GM23248 (cell line): ENCODE data around the gene TAF1D. TPM values are rescaled to one million over a fixed set of nuclear protein-coding genes. Genes with fewer than 3 reads are reported as not detected.

Experiments
- DNase-seq: peaks from one replicate; pipeline ENCODE4 v3.0.0-alpha.2; 2015
- H2AFZ ChIP-seq: fragments of 200-600 bp; sonication (generic); 2 replicates; pipeline ENCODE4 v1.6.1; 2016; ENCODE audit warnings: antibody characterized with exemption
- H3F3A ChIP-seq: fragments of 200-600 bp; sonication (generic); 2 replicates; pipeline ENCODE4 v1.6.1; 2016; ENCODE audit warnings: mild to moderate bottlenecking, antibody characterized with exemption, mixed run types; ENCODE audit not compliant: insufficient read depth
- H3K27ac ChIP-seq: fragments of 200-600 bp; sonication (generic); 2 replicates; pipeline ENCODE4 v1.5.1; 2016; ENCODE audit warnings: mild to moderate bottlenecking
- H3K27me3 ChIP-seq: fragments of 200-600 bp; sonication (generic); replicated peaks from 2 replicates; pipeline ENCODE4 v1.6.1; 2016; ENCODE audit warnings: mild to moderate bottlenecking; ENCODE audit not compliant: insufficient read depth
- H3K36me3 ChIP-seq: fragments of 200-600 bp; sonication (generic); 2 replicates; pipeline ENCODE4 v1.6.1; 2016; ENCODE audit warnings: low read depth, mild to moderate bottlenecking
- H3K4me1 ChIP-seq: fragments of 200-600 bp; sonication (generic); 2 replicates; pipeline ENCODE4 v1.6.1; 2016; ENCODE audit warnings: mild to moderate bottlenecking; ENCODE audit not compliant: insufficient read depth
- H3K4me2 ChIP-seq: fragments of 200-600 bp; sonication (generic); one replicate; pipeline ENCODE4 v1.6.1; 2016; ENCODE audit warnings: mild to moderate bottlenecking; ENCODE audit not compliant: unreplicated experiment
- H3K4me3 ChIP-seq: fragments of 200-600 bp; sonication (generic); 2 replicates; pipeline ENCODE4 v1.5.1; 2016; ENCODE audit warnings: mild to moderate bottlenecking
- H3K79me2 ChIP-seq: fragments of 200-600 bp; sonication (generic); 2 replicates; pipeline ENCODE4 v1.6.1; 2016; ENCODE audit warnings: mild to moderate bottlenecking; ENCODE audit not compliant: insufficient read depth
- H3K9ac ChIP-seq: fragments of 200-600 bp; sonication (generic); 2 replicates; pipeline ENCODE4 v1.6.1; 2016; ENCODE audit warnings: mild to moderate bottlenecking
- H3K9me2 ChIP-seq: fragments of 200-600 bp; sonication (generic); 2 replicates; pipeline ENCODE4 v1.6.1; 2016; ENCODE audit warnings: mixed run types, mild to moderate bottlenecking, moderate library complexity; ENCODE audit not compliant: insufficient read depth
- H3K9me3 ChIP-seq: fragments of 200-600 bp; sonication (generic); one replicate; pipeline ENCODE4 v1.6.1; 2017; ENCODE audit warnings: low read depth
- H4K20me1 ChIP-seq: fragments of 200-600 bp; sonication (generic); 2 replicates; pipeline ENCODE4 v1.6.0; 2016; ENCODE audit not compliant: insufficient read depth
- EZH2 ChIP-seq: fragments of 200-600 bp; sonication (generic); IDR thresholded peaks from 2 replicates; pipeline ENCODE4 v1.6.1; 2018; ENCODE audit warnings: antibody characterized with exemption, mild to moderate bottlenecking; ENCODE audit not compliant: insufficient read depth, poor library complexity, severe bottlenecking
- EZH2phosphoT487 ChIP-seq: fragments of 200-600 bp; sonication (generic); IDR thresholded peaks from 2 replicates; pipeline ENCODE4 v1.6.1; 2018; ENCODE audit warnings: antibody characterized with exemption, moderate library complexity, mild to moderate bottlenecking, low read depth; ENCODE audit not compliant: insufficient read depth
- WGBS, 2 experiments: methylation state at CpG; one replicate each; pipeline ENCODE4 v1.1.6; 2015 to 2017; ENCODE audit warnings: low lambda C conversion rate in 2 of 2, low coverage in 1 of 2; ENCODE audit errors: missing lambda C conversion rate in 2 of 2; 5-methylcytosine and 5-hydroxymethylcytosine counted together
- in situ Hi-C: fragments of 300-500 bp; cut with MboI; formaldehyde crosslinking; loops from 2 replicates; pipeline ENCODE4 v1.15.0; 2020
- polyA plus RNA-seq: library from polyadenylated mRNA; unstranded; fragments of >200 nt; fragmentation: Nextera tagmentation; extraction: Ambion mirVana; gene quantifications from 2 replicates; pipeline ENCODE4 v1.2.1, GENCODE V29; 2016
- total RNA-seq: library from RNA; depleted of rRNA; stranded (reverse); fragments of >200 nt; shearing (Covaris generic); gene quantifications from 2 replicates; pipeline ENCODE4 v1.2.3, GENCODE V29; 2014

The TAF1D gene
- total and polyA plus RNA-seq, 2 experiments from 2014 or later, result 60.7 to 127 TPM

DNA sequence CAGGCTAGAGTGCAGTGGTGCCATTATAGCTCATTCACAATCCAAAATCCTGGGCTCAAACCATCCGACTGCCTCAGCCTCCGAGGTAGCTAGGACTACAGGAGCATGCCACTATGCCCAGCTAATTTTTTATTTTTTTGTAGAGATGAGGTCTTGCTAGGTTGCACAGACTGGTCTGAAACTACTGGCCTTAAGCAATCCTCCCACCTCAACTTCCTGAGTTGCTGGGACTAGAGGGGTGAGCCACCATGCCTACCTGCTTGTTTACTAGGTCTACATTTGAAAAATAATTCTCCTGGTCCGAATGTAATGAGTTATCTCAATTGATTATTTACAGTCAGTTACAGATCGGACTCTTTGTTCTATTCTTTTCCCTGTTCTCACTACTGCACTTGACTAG, 22.0 kb downstream of the TAF1D start:
- Histone ChIP-seq H2AFZ (no peak overlapping the region), H4K20me1 (no peaks in the 10 kb centered on the region), H3K36me3 (peaks cover 9% of the 10 kb centered on the region; the same call in 1 of the 2 replicates), H3K9me2 (no peaks in the 10 kb centered on the region), H3K9me3 (no peaks in the 10 kb centered on the region), H3K9ac (no peak overlapping the region), H3K4me3 (no peak overlapping the region), H3K4me2 (no peak overlapping the region), H3K79me2 (no peaks in the 10 kb centered on the region; the same call in 1 of the 2 replicates), H3F3A (peaks cover 18% of the 10 kb centered on the region; the same call in 1 of the 2 replicates), H3K4me1 (no peaks in the 10 kb centered on the region), H3K27ac (no peak overlapping the region), H3K27me3 (no peaks in the 10 kb centered on the region)
- no peak for DNase-seq
- WGBS, 2 experiments, result 96 to 98% methylated on average over 4 of the region's 4 CpGs
- in situ Hi-C loops, result no loop called here
- TF ChIP-seq EZH2phosphoT487 (no peak), EZH2 (no peak)

DNA sequence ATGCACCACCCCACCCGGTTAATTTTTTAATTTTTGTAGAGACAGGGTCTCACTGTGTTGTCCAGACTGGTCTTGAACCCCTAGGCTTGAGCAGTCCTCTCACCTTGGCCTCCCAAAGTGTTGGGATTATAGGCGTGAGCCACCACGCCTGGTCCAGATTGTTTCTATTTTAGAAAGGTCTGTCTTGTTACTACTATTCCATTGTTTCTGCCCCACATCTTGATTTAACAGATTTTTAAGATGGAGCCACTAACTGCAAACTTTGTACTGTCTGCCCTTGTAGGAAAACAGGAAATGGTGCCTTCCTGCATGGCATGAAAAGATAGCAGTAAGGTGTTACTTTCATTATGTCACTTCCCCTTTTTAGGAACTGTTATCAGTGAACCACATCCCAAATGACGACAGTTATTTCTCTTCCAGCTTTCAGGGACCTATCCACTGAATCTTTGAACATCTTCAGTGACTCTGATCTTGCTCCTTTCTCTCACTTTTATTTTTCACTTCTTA, 23.2 kb downstream of the TAF1D start:
- Histone ChIP-seq H2AFZ (no peak overlapping the region), H3K36me3 (peaks cover 9% of the 10 kb centered on the region; the same call in 1 of the 2 replicates), H3K4me2 (no peak overlapping the region), H3K27me3 (no peaks in the 10 kb centered on the region), H3K79me2 (peaks cover 4% of the 10 kb centered on the region; the same call in 1 of the 2 replicates), H3K9ac (no peak overlapping the region), H3F3A (peaks cover 14% of the 10 kb centered on the region; the same call in 1 of the 2 replicates), H3K9me2 (no peaks in the 10 kb centered on the region), H3K4me3 (no peak overlapping the region), H3K27ac (no peak overlapping the region), H3K4me1 (no peaks in the 10 kb centered on the region), H4K20me1 (no peaks in the 10 kb centered on the region), H3K9me3 (no peaks in the 10 kb centered on the region)
- WGBS, 2 experiments, result 95 to 98% methylated on average over 4 of the region's 4 CpGs
- in situ Hi-C loops, result no loop called here
- DNase-seq, result no peak
- TF ChIP-seq EZH2, result no peak
- TF ChIP-seq EZH2phosphoT487, result no peak

DNA sequence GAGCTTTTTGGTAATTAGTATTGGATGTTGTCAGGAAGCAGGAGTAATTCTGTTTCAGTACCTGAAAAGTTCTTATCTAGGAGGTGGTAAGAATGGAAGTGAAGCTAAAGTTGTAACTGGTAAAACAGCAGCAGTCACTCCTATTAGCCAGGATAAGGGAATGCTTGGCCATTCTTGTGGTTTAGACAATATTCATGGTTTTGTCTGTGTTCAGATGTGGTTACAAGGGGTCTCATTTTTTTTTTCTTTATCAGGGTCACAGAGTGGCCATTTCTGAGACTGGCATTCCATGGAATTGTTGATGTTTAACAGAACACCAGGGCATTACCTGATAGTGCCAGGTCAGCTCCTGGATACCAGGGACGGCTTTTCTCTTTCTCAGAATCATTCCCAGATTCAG, 23.8 kb downstream of the TAF1D start:
- Histone ChIP-seq H3K4me3 (no peak overlapping the region), H2AFZ (no peak overlapping the region), H3K36me3 (peaks cover 9% of the 10 kb centered on the region; the same call in 1 of the 2 replicates), H3F3A (peaks cover 8% of the 10 kb centered on the region; the same call in 1 of the 2 replicates), H3K9me3 (no peaks in the 10 kb centered on the region), H3K9me2 (no peaks in the 10 kb centered on the region), H3K79me2 (peaks cover 8% of the 10 kb centered on the region; the same call in 1 of the 2 replicates), H4K20me1 (no peaks in the 10 kb centered on the region), H3K27ac (no peak overlapping the region), H3K27me3 (no peaks in the 10 kb centered on the region), H3K4me1 (no peaks in the 10 kb centered on the region), H3K4me2 (no peak overlapping the region), H3K9ac (no peak overlapping the region)
- WGBS, 2 experiments, result 100% methylated on average over 1 of the region's 1 CpG
- DNase-seq, result no peak
- TF ChIP-seq EZH2phosphoT487 (no peak), EZH2 (no peak)
- in situ Hi-C loops, result no loop called here

DNA sequence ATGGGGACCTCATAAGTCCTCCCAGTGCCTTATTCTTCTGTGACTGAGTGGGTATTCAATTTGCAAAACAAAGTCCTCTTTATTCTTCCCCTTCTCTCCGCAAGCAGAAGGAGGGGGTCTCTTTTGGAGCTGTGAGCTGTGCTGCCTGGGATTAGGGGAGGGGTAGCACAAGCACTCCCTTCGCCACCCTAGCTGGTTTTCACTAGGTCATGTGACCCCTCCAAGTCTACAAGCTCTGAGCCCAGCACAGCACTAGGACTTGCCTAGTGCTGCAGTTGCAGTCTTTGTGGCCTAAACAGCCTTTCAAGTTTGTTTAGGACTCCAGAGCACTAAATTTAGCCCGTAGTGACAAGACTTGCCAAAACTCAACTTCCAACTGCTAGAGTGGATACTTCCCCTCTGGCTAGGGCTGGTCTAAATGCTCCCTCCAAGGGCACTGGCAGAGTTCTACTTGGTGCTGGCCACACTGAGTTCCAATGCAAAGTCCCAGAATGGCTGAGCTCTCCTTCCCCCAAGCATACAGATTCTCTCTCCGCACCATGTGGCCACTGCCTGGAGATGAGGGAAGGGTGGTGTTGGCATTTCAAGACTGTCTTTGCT, 25.4 kb downstream of the TAF1D start:
- Histone ChIP-seq H2AFZ (no peak overlapping the region), H3K36me3 (peaks cover 13% of the 10 kb centered on the region; the same call in 1 of the 2 replicates), H4K20me1 (no peaks in the 10 kb centered on the region), H3K79me2 (peaks cover 8% of the 10 kb centered on the region), H3K4me3 (no peak overlapping the region), H3K9me3 (no peaks in the 10 kb centered on the region), H3K4me2 (no peak overlapping the region), H3K27me3 (no peaks in the 10 kb centered on the region), H3F3A (peaks cover 3% of the 10 kb centered on the region; the same call in 1 of the 2 replicates), H3K4me1 (no peaks in the 10 kb centered on the region), H3K27ac (no peak overlapping the region), H3K9ac (no peak overlapping the region), H3K9me2 (no peaks in the 10 kb centered on the region)
- DNase-seq, result no peak
- WGBS, 2 experiments, result 96 to 98% methylated on average over 4 of the region's 4 CpGs
- in situ Hi-C loops, result no loop called here
- TF ChIP-seq EZH2 (no peak), EZH2phosphoT487 (no peak)
